ENCODE data around the gene MOG.

- no peak for TF ChIP-seq SP1 (IDR thresholded peaks at IDR 0.05)
- no peak for TF ChIP-seq CTCF (IDR thresholded peaks at IDR 0.05; ENCODE audit: low read depth, low read length, missing input control)
- no peak for TF ChIP-seq FOXA1 (IDR thresholded peaks at IDR 0.05)
- no peak for TF ChIP-seq TAF1 (conservative IDR thresholded peaks at IDR 0.05)
- no peak for TF ChIP-seq JUND (IDR thresholded peaks at IDR 0.05)
- TF ChIP-seq REST (IDR thresholded peaks at IDR 0.05), result no peak
- TF ChIP-seq GABPA (IDR thresholded peaks at IDR 0.05 in 1 of 2, conservative IDR thresholded peaks at IDR 0.05 in 1 of 2), result no peak
- TF ChIP-seq EGR1 (IDR thresholded peaks at IDR 0.05; ENCODE audit: low read depth in 2 of 2), result no peak
Observed at GRCh38 chr6:29681811-29682210, 24.9 kb downstream of the MOG start.

Measured in liver (tissue), 3 donors.